HepG2 (cell line): ENCODE data around the gene CLEC4M. TPM values are rescaled to one million over a fixed set of nuclear protein-coding genes. Genes with fewer than 3 reads are reported as not detected.
A peak's percentile ranks its signal among the peaks of the same experiment; 100 is the strongest.

Source experiments
- ATAC-seq: fragments of 200-7000 bp; cut with Tn5 transposase; 3 replicates; pipeline ENCODE4 v1.9.1; 2020; ENCODE audit warnings: mild to moderate bottlenecking, moderate library complexity
- BruUV-seq: library from RNA; stranded (reverse); fragments of 400-500 nt; replicated peaks from 2 replicates; lab custom pipeline; 2021; lab: Mats Ljungman, UMichigan
- CTCF ChIA-PET: fragments of 300-600 bp; formaldehyde crosslinking; extraction: SDS; loops from one replicate; lab custom pipeline; 2021; ENCODE audit warnings: low total read pairs, inconsistent platforms, low intra/inter-chr PET ratio; lab: Yijun Ruan, JAX
- POLR2A ChIA-PET: fragments of 350-600 bp; sonication (Branson Sonifier 250); formaldehyde crosslinking; loops from one replicate; lab custom pipeline; 2020; ENCODE audit warnings: antibody characterized with exemption, inconsistent platforms; lab: Yijun Ruan, JAX
- DNase-seq: peaks from one replicate; pipeline ENCODE4 v3.0.0-alpha.2; 2015; ENCODE audit warnings: low spot score
- FAIRE-seq: peaks from 3 replicates; lab custom pipeline; 2011; peaks lifted over from hg19 to GRCh38; lab: Jason Lieb, UNC
- H2AFZ ChIP-seq: one replicate; pipeline ENCODE4 v1.6.1; 2011; ENCODE audit warnings: low read length, inconsistent platforms
- H3K27ac ChIP-seq: fragments of 300-600 bp; 3 replicates; pipeline ENCODE4 v1.8.0; 2011; ENCODE audit warnings: mixed run types, mild to moderate bottlenecking, mixed read lengths, low read length, inconsistent platforms; ENCODE audit not compliant: insufficient read depth; ENCODE audit errors: extremely low read length
- H3K27me3 ChIP-seq, 2 experiments: fragments of 200-600 bp in 1 of 2; 2 replicates in 1 of 2; 3 replicates in 1 of 2; pipeline versions ENCODE4 v1.6.0 to v1.8.0; 2011; ENCODE audit warnings: low read length in 2 of 2, mild to moderate bottlenecking in 2 of 2, moderate library complexity in 2 of 2, inconsistent platforms in 1 of 2; ENCODE audit not compliant: insufficient read depth in 2 of 2, control insufficient read depth in 1 of 2
- H3K36me3 ChIP-seq, 2 experiments: fragments of 200-600 bp in 1 of 2; replicated peaks in 1 of 2; 2 replicates in 1 of 2; 3 replicates in 1 of 2; pipeline versions ENCODE4 v1.5.1 to v1.8.0; 2011; ENCODE audit warnings: low read length in 2 of 2, inconsistent platforms in 1 of 2; ENCODE audit not compliant: insufficient read depth in 2 of 2, control insufficient read depth in 1 of 2
- H3K4me1 ChIP-seq: 2 replicates; pipeline ENCODE4 v1.5.1; 2012; ENCODE audit warnings: low read length, inconsistent platforms; ENCODE audit not compliant: insufficient read depth
- H3K4me2 ChIP-seq: 2 replicates; pipeline ENCODE4 v1.6.0; 2011; ENCODE audit warnings: low read depth, low read length, inconsistent platforms
- H3K4me3 ChIP-seq, 3 experiments: fragments of 200-600 bp in 1 of 3; sonication (generic), shearing (Covaris generic) in 1 of 3; replicated peaks in 1 of 3; 2 replicates each; pipeline ENCODE4 v1.5.1; 2011 to 2016; ENCODE audit warnings: low read length in 3 of 3, inconsistent platforms in 2 of 3, low read depth in 2 of 3, mild to moderate bottlenecking in 2 of 3, control low read depth in 1 of 3, mixed read lengths in 1 of 3; ENCODE audit not compliant: insufficient read depth in 1 of 3
- H3K79me2 ChIP-seq: one replicate; pipeline ENCODE4 v1.6.1; 2011; ENCODE audit warnings: low read length, inconsistent platforms; ENCODE audit not compliant: insufficient read depth
- H3K9ac ChIP-seq: 2 replicates; pipeline ENCODE4 v1.6.0; 2011; ENCODE audit warnings: mild to moderate bottlenecking, low read depth, low read length, inconsistent platforms; ENCODE audit not compliant: insufficient read depth
- H3K9me3 ChIP-seq: 2 replicates; pipeline ENCODE4 v1.5.1; 2012; ENCODE audit warnings: mild to moderate bottlenecking, low read length
- H4K20me1 ChIP-seq: 2 replicates; pipeline ENCODE4 v1.6.0; 2011; ENCODE audit warnings: inconsistent platforms, mild to moderate bottlenecking, low read length, moderate library complexity; ENCODE audit not compliant: insufficient read depth
- ARNTL ChIP-seq: sonication (generic); formaldehyde crosslinking; IDR thresholded peaks from 2 replicates; pipeline ENCODE4 v1.4.0; 2020; ENCODE audit warnings: mild to moderate bottlenecking, missing genetic modification reagents
- CBFB ChIP-seq: sonication (generic); formaldehyde crosslinking; IDR thresholded peaks from 2 replicates; pipeline ENCODE4 v1.4.0; 2020; ENCODE audit warnings: missing genetic modification reagents
- ZNF160 ChIP-seq: sonication (generic); formaldehyde crosslinking; IDR thresholded peaks from 2 replicates; pipeline ENCODE4 v1.8.0; 2022; ENCODE audit warnings: mild to moderate bottlenecking, inconsistent platforms, missing genetic modification reagents
- WGBS: methylation state at CpG from one replicate; pipeline ENCODE4 v1.1.6; 2017; ENCODE audit warnings: low lambda C conversion rate; 5-methylcytosine and 5-hydroxymethylcytosine counted together
- in situ Hi-C: cut with HindIII; loops from 2 replicates; pipeline ENCODE4 v1.10.0; 2017; ENCODE audit warnings: low pct_unique_long_range_greater_than_20kb; ENCODE audit not compliant: extremely low pct_ligation_motif_present
- intact Hi-C: fragments of 100-400 bp; cut with micrococcal nuclease; formaldehyde crosslinking; loops from one replicate; pipeline ENCODE4 v1.10.0; 2022; ENCODE audit not compliant: unreplicated experiment
- polyA plus RNA-seq, 8 experiments: library from polyadenylated mRNA; depleted of rRNA in 3 of 8; stranded (reverse) in 7 of 8; unstranded in 1 of 8; fragments of >200 nt; fragmentation: Illumina TruSeq in 4 of 8; extraction: Trizol in 4 of 8; gene quantifications; 2 replicates each; pipeline versions ENCODE4 v1.2.1 to v1.2.3, GENCODE V29; 2011 to 2016; ENCODE audit warnings: low read depth in 4 of 8, missing spikeins in 1 of 8, mixed read lengths in 1 of 8; ENCODE audit not compliant: insufficient read depth in 1 of 8
- total RNA-seq, 5 experiments: library from RNA; depleted of rRNA; stranded (reverse); fragments of >200 nt; fragmentation: Illumina TruSeq; extraction: Trizol; gene quantifications; 2 replicates each; pipeline ENCODE4 v1.2.3, GENCODE V29; 2016; ENCODE audit warnings: low read depth in 1 of 5
- TF ChIP-seq, protein P1 (sequence below): sonication (generic); formaldehyde crosslinking; conservative IDR thresholded peaks from 2 replicates; pipeline ENCODE4 v1.8.0; 2022; ENCODE audit warnings: mild to moderate bottlenecking, moderate library complexity, missing genetic modification reagents

The CLEC4M gene
- total and polyA plus RNA-seq, 2 of the 13 experiments (the other 11 are each of a cell fraction or from before 2014, with no cell fraction given): not detected

DNA sequence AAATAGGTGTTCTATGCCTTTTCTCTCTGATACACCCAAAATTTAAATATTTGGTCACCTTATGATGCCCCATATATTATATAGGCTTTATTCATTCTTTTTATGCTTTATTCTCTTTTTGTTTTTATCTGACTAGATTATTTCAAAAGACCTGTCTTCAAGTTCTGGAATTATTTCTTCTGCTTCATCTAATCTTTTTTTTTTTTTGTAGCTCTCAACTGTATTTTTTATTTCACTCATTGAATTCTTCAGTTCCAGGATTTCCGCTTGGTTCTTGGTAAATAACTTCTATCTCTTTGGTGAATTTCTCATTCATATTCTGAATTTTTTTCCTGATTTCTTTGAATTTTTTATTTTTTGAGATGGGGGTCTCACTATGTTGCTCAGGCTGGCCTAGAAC is 3.9 kb upstream of the CLEC4M start:
- no peak for FAIRE-seq
- H3K4me2 ChIP-seq: no peak overlapping the region
- CTCF ChIA-PET: no interaction called here

DNA sequence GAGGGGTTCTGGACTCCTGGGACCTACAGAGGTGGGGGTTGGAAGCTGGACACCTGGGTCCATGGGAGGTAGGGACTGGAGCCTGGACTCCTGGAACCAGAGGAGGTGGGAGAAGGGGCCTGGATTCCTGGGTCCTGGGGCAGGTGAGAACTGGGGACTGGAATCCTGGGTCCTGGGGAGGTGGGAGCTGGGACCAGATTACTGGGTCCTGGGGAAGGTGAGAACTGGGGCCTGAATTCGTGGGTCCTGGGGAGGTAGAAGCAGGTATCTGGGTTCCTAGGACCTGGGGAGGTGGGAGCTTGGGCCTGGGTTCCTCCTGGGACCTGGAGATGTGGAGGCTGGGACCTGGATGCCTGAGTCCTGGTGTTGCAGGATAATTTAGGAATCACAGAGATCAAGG is 653 bp downstream of the CLEC4M start:
- no peaks in the 10 kb centered on the region for H4K20me1 ChIP-seq
- no TSS peak for BruUV-seq
- ChIA-PET CTCF (no interaction called here), POLR2A (no interaction called here)
- no peaks in the 10 kb centered on the region for H3K79me2 ChIP-seq
- no peak overlapping the region for H3K27ac ChIP-seq
- DNase-seq (no peak), FAIRE-seq (no peak), ATAC-seq (no peak)
- H3K36me3 ChIP-seq: no peaks in the 10 kb centered on the region
- peaks cover 2 to 9% of the 10 kb centered on the region in 2 experiments; a peak in 2 of 5 replicates for H3K27me3 ChIP-seq
- in situ Hi-C loops (no loop called here), intact Hi-C loops (no loop called here)
- H3K4me3 ChIP-seq: no peak overlapping the region
- no peak for TF ChIP-seq CBFB (CRISPR knock-in tag)
- TF ChIP-seq, protein P1, sequence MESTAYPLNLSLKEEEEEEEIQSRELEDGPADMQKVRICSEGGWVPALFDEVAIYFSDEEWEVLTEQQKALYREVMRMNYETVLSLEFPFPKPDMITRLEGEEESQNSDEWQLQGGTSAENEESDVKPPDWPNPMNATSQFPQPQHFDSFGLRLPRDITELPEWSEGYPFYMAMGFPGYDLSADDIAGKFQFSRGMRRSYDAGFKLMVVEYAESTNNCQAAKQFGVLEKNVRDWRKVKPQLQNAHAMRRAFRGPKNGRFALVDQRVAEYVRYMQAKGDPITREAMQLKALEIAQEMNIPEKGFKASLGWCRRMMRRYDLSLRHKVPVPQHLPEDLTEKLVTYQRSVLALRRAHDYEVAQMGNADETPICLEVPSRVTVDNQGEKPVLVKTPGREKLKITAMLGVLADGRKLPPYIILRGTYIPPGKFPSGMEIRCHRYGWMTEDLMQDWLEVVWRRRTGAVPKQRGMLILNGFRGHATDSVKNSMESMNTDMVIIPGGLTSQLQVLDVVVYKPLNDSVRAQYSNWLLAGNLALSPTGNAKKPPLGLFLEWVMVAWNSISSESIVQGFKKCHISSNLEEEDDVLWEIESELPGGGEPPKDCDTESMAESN: no peak
- WGBS: 0% methylated on average over 1 of the region's 1 CpG
- no peaks in the 10 kb centered on the region for H3K4me1 ChIP-seq
- no peak overlapping the region for H2AFZ ChIP-seq
- no peak overlapping the region for H3K4me2 ChIP-seq
- H3K9ac ChIP-seq: no peak overlapping the region
- peaks cover 14% of the 10 kb centered on the region for H3K9me3 ChIP-seq

More for the DNA sequence above, 3.9 kb upstream of the CLEC4M start:
- H3K79me2 ChIP-seq: no peaks in the 10 kb centered on the region
- H3K4me1 ChIP-seq: no peaks in the 10 kb centered on the region
- no peak for ATAC-seq
- no peak for TF ChIP-seq ARNTL (CRISPR knock-in tag)
- TF ChIP-seq ZNF160 (CRISPR knock-in tag): peak; percentile 58; the same call in 1 of the 2 replicates
- WGBS: 22% methylated on average over 1 of the region's 1 CpG
- BruUV-seq: no TSS peak
- intact Hi-C loops (no loop called here), in situ Hi-C loops (no loop called here)
- no peaks in the 10 kb centered on the region for H4K20me1 ChIP-seq
- H3K36me3 ChIP-seq: no peaks in the 10 kb centered on the region
- POLR2A ChIA-PET: no interaction called here
- no peak overlapping the region for H2AFZ ChIP-seq
- no peak overlapping the region for H3K9ac ChIP-seq
- H3K4me3 ChIP-seq: no peak overlapping the region
- peaks cover 0 to 2% of the 10 kb centered on the region in 2 experiments; a peak in 1 of 5 replicates for H3K27me3 ChIP-seq
- H3K9me3 ChIP-seq: peaks cover 44% of the 10 kb centered on the region
- no peak for DNase-seq
- no peak overlapping the region for H3K27ac ChIP-seq
